ENCODE data around the gene PLEKHB2.

DNA sequence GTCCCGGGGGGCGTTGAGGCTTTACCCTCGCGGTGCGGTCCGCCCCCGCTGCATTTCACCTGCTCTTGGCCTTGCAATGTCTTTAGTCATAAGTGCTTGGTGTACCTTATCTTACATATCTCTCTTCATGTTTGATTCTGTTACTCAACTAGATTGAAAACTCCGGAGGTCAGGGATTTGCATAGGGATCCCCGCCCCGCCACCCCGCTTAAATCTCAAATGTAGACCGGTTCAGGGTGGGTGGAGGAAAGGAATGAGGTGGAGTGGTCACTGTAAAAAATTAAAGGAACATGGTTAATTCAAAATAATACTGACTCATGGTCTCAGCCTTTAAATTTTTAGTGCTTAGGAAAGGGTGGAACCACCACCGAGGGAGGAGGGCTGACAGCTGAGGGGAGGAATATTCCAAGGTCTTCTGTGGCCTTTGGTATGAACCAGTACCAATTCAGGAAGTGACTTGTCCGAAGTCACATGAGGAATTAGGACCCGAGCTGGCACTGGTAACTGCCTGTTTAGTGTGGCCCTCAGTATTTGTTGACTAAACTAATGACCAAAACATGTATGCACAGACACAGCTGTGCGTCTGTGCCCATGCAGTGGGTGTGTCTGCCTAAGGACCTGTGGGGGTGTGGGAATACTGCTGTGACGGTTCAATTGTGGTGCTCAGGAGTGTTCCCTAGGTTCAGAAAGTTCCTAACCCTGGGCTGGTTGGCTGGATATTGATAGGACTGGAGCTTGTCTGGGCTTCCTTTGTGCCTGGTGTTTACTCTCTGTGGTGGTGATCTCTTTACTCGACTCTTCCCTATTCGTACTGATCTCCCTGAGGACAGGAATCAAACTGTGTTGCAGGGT lies 1.0 kb downstream of the PLEKHB2 start:
- TF ChIP-seq, protein P1, sequence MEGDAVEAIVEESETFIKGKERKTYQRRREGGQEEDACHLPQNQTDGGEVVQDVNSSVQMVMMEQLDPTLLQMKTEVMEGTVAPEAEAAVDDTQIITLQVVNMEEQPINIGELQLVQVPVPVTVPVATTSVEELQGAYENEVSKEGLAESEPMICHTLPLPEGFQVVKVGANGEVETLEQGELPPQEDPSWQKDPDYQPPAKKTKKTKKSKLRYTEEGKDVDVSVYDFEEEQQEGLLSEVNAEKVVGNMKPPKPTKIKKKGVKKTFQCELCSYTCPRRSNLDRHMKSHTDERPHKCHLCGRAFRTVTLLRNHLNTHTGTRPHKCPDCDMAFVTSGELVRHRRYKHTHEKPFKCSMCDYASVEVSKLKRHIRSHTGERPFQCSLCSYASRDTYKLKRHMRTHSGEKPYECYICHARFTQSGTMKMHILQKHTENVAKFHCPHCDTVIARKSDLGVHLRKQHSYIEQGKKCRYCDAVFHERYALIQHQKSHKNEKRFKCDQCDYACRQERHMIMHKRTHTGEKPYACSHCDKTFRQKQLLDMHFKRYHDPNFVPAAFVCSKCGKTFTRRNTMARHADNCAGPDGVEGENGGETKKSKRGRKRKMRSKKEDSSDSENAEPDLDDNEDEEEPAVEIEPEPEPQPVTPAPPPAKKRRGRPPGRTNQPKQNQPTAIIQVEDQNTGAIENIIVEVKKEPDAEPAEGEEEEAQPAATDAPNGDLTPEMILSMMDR (IDR thresholded peaks at IDR 0.05; ENCODE audit: borderline replicate concordance, extremely low read depth, low read length, poor library complexity, severe bottlenecking), result no peak
- TF ChIP-seq EZH2 (IDR thresholded peaks at IDR 0.05; ENCODE audit: borderline replicate concordance, low read depth, low read length, severe bottlenecking), result no peak
